Activated CD4-positive, CD25-positive, alpha-beta regulatory T cell (primary cell): ENCODE data around the gene PCDH8.
"Not testable (repeated sequence)": the region's sequence is repeated elsewhere in the genome, so short reads cannot be mapped to it uniquely, and the experiment has no call there.

ENCODE experiments used
- DNase-seq, 4 experiments: peaks; one replicate each; lab custom pipeline; 2025; lab: John Stamatoyannopoulos, UW

Gene PCDH8

DNA sequence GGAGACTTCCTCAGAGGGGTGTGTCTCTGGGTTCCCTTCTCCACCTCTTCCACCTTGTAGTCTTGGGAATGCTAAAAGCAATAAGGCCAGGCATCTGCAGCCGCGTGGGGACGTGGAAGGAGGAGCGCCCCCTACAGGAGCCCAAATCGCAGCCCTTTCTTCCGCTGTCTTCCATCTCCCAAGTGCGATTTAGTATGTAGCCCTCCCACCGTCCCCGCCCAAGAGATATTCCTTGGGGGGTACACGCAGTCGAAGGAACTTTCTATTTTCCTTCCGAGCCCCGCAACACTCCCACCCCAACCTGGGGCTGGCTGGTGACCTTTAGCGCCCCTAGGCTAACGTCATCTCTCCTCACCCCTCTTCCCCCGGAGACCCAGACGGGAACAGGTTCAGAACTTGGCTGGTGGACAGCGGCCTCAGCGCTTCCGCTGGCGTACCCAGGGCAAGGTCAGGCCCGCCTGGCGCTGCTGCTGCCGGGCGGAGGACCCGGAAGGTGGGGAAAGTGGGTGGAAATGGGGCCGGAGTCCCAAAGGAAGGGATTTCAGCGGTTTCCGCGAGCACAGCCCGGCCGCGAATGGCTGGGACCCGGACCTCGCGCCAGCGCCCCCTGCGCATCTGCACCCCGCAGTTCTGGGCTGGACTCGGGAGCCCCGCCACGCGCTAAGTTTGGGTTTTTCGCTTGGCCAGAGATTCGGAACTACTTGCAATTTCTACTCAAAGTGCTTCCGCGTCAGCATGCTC lies 2.1 kb upstream of the PCDH8 start:
- DNase-seq, result peak in 1 of 4 experiments; percentile 7

DNA sequence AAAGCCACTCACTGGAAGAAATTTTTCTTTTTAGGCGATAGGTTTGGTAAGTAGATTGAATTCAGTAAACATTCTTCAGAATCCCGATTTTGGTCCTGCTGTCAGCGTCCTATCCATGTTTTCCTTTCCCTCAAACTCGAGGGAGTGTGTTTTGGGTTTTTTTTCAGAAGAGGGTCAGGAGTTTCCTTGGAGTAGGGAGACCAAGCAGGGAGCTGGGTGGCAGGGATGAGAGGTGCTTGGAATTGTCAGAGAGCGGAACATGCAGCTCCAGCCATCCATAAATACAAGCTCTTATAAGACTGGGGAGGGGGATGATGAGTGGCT lies 1.6 kb upstream of the PCDH8 start:
- DNase-seq, result no peak

DNA sequence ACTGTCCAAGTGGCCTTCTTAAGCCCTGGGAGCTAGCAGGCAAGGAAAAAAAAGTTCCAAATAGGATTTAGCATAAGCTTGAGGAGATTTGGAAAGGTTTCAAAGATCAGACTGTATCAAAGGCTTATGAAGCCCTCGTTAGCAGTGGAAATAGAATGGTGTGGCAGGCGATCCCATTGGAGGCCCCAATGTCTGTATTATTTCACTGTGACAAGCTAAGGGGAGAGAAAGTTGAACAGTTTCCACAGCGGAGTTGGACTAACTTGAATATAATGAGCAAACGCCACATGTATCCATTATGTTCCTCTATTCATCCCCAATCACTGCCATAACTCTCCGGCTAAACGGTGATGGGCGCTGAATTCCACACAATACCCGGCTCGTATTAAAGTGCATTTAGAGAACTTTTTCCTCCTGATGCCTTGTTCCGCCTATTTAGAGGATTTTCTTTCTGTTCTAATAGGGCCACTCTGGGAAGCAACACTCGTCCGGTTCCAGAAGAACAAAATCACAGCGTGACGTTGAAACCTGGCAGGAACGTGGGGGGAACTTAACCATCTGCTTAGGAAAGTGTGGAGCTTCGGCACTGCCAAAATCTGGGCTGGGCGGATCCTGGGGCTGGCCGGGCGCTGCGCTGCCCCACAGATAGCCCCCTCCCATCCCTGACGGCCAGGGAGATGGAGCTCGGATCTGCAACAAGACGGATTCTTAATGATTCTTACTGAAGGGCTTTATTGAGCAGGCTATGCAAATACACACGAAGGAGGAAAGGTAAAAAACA lies 1.0 kb upstream of the PCDH8 start:
- DNase-seq, result no peak

DNA sequence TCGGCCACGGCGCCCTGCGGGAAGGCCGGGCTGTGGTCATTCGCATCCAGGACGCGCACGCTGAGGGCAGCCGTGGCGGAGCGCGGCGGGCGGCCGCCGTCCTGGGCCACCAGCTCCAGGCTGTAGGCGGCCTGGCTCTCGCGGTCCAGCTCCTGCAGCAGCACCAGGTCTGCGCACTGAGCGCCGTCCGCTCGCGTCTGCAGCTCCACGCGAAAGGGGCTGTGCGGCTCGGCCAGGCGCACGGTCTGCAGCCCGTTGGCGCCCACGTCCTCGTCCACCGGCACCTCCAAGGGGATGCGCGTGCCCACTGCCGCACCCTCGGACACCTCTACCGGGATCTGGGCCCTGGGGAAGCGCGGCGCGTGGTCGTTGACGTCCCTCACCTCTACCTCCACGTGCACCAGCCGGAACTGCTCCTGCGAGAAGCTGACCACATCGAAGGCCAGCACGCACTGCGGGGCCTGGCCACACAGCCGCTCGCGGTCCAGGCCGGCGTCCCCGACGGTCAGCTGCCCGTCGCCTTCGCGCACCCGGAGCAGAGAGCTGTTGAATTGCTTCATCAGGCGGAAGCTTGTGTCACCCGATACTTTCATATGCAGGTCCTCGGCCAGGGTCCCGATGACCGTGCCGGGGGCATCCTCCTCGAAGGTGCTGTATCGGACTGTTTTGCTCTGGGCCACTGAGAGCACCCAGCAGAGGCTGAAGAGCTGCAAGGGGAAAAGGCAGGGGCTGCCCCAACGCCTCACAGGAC lies 583 bp downstream of the PCDH8 start:
- no peak for DNase-seq

DNA sequence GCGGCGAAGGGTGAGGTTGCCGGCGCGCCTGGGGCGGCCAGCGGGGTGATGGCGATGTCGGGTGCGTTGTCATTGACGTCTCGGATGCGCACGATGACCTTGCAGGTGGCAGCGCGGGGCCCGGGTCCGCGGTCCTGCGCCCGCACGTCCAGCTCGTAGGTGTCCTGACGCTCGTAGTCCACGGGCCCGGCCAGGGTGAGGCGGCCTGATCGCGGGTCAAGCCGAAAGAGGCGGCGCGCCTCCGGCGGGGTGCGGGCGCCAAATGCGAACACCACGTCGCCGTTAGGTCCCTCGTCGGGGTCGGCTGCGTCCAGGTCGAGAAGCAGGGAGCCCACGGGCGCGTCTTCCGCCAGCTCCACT lies 1.1 kb downstream of the PCDH8 start:
- no peak for DNase-seq

DNA sequence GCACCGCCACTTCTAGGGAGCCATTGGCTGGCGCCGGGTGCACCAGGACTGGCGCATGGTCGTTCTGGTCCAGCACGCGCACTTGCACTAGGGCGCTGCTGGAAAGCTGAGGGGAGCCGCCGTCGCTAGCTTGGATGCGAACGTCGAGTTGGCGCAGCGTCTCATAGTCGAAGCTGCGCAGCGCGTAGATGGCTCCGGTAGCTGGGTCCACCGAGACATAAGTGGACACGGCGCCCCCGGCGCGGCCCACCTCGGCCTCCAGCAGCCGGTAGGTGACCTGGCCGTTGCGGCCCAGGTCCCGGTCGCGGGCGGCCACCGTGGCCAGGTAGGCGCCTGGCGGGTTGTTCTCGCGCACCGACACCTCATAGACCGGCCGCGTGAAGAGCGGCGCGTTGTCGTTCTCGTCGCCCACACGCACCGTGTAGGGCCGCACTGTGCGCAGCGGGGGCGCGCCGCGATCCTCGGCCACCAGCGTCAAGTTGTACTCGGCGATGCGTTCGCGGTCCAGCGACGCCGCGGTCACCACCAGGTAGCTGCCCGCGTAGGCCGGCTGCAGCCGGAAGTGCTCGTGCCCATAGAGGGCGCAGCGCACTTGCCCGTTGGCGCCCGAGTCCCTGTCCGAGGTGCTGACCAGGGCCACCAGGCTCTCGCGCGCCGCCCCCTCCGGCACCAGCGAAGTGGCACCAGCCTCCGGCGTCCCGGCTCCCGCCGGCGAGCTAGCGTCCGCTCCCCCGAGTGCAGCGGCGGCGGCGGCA lies 1.7 kb downstream of the PCDH8 start:
- no peak for DNase-seq

DNA sequence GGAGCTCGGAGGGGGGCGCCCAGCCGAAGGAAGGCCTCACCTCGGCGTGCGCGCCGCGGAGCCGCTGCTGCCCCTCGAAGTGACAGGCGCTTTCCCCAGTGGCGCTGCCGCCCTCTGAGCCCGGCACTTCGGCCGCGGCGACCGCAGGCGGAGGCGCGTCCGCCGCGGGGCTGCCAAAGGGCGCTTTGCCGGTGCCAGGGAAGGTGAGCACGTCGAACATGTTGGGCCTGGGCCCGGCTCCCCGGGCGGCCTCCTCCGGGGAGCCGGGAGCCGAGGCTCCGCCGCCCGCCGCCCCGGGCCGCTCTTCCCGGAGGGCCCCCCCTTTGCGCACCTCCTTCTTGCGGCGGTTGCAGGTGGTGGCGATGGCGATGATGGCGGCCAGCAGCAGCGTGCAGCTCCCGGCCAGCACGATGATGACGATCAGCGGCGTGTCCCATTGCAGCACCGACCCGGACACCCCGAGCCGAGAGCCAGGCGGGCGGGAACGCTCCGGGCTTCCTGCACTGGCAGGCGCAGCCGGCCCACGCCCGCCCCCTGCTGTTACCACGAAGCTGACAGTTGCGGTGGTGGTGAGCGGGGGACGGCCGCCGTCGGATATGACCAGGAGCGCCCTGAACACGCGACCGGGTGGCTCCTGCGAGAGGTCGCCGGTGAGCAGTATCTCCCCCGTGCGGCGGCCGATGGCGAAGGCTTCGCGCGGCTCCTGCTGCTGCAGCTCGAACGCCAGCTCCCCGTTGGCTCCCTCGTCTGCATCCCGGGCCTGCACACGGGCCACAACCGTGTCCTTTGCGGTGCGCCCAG lies 2.5 kb downstream of the PCDH8 start:
- no peak for DNase-seq

DNA sequence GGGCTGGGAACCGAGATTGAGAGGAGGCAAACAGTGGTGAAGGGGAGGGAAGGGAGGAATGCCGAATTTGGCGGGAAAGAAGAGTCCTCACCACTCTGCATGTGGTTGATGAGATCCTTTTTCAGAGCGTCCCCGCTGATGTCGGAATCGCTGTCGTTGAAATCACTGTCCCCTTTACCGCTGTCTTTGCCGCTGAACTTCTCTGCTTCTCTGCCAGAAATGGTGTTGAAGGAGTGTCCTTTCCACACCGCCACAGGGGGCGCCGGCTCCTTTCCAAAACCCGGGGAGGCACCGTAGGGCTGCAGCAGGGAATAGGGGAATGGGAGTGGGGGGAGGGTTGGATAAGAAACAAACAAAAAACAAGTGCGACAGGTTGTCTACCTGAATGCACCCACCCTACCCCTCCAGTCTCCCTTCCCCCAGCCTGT lies 3.1 kb downstream of the PCDH8 start:
- DNase-seq, result no peak

DNA sequence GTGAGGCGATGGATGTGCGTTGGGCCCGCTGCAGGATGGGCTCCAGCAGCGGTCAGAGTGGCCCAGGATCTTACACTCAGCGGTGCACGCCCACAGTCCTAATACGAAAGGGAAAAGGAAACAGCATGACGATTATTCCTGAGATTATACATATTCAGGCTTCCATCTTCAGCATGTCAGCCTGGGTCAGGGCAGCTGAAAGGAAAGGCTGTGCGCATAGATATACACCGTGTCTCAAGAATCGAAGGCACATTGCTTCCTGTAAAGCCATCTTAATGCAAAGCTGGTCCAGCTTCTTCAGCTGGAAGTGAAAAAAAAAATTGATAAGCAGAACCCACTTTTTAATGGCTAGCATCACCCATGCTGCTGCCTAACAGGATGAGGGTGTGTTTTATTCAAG lies 3.6 kb downstream of the PCDH8 start:
- DNase-seq, result no peak

DNA sequence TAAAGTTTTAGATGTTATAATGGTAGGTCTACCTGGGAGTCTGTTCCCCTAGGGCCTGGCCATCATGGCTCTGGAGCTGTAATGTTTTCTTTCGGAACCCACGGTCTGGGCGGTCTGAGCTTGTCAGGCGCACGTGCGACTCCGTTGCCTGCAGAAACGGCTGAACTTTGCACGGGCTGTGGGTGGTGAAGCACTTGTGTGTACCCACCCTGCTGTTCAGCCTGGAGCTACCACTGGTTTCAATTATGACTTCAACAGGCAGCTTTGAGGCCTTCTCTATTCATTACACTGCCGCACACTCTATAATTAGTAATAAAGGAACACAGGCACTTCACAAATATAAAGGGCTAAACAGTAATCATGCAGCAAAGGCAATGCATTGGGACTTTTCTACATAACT lies 6.0 kb downstream of the PCDH8 start:
- no peak for DNase-seq

DNA sequence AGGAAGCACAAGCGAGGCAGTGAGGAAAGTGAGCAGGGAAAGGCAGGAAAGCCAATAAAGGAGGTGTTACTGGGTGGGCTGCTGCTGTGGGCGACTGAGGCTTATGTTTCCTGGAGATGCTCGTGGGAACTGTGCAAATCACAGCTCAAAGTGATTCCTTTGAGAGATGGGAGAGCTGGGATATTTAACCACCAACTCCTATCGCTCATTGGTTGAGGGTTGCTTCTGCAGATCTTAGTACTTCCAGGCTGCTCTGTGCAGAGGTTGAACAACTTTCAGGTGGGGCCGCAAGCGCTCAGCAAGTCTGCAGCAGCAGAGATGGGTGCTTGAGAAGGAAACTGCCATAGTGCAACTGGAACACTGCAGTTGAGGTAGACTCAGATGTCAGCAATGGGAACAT lies 8.4 kb downstream of the PCDH8 start:
- no peak for DNase-seq

DNA sequence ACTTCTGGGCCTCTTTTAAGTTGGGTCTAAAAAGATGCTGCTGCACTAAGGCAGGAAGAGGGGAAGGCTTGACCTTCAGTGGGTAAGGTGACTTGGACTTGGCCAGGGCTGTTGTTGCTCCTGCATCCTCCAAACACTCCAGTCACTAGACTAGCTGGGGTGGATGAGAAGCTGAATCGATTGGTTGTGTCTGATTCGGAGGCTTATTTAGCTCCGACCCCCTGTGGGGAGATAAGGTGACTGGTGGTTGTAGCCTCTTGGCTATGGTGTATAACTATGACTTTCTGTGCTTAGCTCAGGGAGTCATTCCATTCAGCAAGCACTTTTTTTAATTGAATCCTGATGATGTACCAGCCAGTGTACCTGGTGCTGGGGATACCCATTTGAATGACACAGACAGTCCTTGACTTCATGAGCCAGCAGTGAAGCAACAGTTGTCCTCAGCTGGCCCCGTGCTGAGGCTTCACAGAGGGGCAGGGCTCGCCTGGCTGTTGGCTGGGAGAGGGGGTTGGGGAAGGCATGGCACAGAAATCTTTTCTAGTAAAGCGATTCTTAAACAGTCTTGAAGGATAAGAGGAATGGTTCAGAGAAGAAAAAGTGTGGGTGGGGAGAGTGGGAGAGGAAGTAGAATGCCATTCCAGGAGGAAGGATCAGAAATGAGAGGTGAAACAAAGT lies 9.9 kb downstream of the PCDH8 start:
- DNase-seq, result no peak

DNA sequence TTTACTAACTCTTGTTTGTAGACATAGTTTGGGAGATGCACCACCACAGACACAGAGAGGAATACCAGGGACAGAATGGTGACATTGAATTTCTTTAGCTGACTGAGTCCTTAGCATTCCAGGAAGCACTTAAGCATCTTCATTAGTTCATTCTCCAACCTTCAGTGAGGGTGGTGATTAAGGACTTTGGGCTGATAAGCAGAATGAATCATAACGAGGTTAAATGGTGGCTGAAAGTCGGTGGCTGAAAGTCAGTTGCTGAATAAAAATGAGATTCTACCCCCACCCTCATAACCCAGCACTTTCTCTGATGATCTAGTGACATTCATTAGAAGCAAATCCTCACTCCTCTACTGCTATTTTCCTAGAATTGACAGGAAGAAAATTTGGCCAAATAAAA lies 10.6 kb downstream of the PCDH8 start:
- no peak for DNase-seq

DNA sequence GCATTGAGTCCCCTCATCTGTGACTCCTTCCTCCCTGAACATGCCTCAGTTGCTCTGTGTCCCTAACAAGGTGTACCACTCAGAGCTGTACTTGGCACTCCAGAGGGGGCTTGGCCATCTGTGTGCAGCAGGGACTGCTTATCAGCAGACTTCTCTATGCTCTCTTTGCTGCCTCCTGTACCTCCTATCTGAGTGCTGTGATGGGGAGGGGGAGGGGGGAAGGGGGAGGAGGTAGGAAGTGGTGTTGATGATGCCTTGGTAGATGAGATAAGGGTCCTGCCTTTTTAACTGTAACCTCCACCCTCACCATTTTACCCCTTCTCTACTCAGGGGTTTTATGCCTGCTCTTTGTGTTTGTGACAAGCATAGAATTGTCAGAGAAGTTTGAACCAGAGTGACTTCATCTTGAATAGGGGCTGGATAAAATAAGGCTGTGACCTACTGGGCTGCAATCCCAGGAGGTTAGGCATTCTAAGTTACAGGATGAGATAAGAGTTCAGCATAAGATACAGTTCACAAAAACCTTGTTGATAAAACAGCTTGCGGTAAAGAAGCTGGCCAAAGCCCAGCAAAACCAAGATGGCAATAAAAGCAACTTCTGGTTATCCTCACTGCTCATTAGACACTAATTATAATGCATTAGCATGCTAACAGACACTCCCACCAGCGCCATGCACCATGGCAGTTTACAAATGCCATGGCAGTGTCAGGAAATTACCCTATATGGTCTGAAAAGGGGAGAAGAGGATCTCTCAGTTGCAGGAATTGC lies 13.2 kb downstream of the PCDH8 start:
- DNase-seq, result no peak

DNA sequence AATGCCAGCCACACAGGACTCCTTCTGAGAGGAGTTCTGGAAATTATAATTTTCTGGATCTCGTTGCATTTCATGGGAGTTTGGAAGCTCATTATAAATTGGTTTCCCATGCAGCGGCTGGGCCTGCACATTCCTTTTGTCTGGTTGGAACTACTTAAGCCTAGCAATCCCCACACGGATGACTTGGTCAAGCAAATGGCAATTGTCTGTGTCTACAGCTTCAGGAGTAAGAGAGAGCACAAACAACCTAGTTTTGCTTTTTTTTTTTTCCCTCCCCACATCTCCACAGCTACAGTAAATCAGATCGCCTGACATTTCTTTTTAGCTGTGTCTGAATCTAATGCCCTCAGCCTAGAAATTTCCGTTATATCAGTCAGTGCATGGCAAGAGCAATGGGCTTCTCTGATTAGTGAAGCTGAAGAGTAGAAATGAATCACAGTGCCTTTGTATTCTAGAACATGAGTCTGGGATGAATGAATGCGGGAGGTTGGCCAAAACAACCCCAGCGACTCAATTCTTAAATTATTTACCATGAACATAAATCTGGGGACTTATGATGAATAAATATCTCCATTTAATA lies 15.1 kb downstream of the PCDH8 start:
- DNase-seq, result no peak

DNA sequence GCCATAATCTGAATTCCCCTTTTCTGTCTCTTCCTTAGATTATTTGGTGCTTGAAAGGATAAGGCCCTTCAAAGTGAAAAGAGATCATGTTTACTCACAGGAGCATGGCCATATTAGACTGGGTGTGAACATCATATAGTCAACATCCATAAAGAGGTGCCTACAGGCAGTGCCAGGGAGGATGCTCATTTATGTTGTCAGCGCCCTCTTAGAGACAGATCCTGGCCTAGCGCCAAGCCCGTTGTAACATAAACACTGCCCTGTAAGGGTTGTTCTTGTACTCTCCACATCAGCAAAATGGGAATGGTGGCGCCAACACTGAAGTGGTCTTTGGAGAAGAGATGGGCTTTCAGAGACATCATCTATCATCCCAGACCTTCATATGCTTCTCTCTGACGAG lies 16.1 kb downstream of the PCDH8 start:
- no peak for DNase-seq

DNA sequence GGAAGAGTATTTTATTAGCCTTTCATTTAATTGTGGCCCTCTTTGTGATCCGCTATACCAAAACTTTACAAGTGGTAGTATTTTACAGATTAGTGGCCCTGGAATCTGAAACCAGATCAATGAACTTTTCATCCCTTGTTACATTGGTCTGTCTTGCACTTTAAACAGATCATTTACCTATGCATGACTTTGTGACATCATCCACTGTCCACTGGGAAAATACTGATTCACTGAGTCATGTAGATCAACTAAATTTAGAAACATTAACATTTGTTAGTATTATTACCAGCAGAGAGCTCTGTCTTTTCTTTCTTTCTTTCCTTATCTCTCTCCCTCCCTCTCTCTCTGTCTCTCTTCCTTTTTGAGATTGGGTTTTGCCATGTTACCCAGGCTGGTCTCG lies 17.5 kb downstream of the PCDH8 start:
- no peak for DNase-seq

DNA sequence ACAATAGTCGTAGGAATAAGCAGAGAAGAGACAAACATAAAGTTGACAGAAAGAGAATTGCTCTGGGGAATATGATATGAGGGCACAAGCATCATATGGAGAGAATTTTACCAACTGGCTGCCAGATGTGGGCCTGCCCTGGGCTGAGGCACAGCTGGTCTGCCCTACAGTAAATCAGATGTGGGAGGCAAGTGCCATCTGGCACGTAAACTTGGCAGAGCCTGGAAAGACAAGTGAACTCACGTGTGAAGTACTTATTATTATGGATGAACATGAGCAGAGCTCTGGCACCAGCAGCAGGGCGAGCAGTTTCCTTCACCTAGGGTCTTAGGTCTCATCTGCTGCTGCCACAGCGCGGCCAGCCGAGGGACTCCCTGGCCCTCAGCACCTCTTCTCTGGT lies 20.6 kb downstream of the PCDH8 start:
- DNase-seq, result no peak

DNA sequence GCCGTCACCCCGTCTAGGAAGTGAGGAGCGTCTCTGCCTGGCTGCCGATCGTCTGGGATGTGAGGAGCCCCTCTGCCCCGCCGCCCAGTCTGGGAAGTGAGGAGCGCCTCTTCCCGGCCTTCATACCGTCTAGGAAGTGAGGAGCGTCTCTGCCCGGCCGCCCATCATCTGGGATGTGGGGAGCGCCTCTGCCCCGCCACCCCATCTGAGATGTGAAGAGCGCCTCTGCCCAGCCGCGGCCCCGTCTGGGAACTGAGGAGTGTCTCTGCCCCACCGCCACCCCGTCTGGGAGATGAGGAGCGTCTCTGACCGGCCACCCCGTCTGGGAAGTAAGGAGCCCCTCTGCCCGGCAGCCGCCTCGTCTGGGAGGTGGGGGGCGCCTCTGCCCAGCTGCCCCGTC lies 30.6 kb downstream of the PCDH8 start:
- DNase-seq, result not testable (repeated sequence)

DNA sequence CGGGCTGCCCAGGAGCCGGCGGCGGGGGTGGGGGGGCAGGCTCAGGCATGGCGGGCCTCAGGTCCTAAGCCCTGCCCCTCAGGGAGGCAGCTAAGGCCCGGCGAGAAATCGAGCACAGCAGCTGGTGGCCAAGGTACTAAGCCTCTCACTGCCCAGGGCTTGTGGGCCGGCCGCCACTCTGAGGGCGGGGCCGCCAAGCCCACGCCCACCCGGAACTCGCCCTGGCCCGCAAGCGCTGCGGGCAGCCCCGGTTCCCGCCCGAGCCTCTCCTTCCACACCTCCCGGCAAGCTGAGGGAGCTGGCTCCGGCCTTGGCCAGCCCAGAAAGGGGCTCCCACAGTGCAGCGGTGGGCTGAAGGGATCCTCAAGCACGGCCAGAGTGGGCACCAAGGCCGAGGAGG lies 33.1 kb downstream of the PCDH8 start:
- DNase-seq, result no peak
